Trophoblast cell (in vitro differentiated cells and primary cell): Measurements from ENCODE around the gene RAB11A.

Experiments
- DNase-seq, 2 donors: peaks; one replicate each; pipeline ENCODE4 v3.0.0-alpha.2; 2016
- H2AFZ ChIP-seq: 2 replicates; pipeline ENCODE4 v1.6.1; 2013; ENCODE audit warnings: low read length, moderate library complexity, mild to moderate bottlenecking; ENCODE audit not compliant: insufficient read depth, poor library complexity
- H2AK5ac ChIP-seq: 2 replicates; pipeline ENCODE4 v1.6.1; 2013; ENCODE audit warnings: mild to moderate bottlenecking, low read length
- H2BK120ac ChIP-seq: 2 replicates; pipeline ENCODE4 v1.6.1; 2013; ENCODE audit warnings: low read length, mild to moderate bottlenecking, moderate library complexity; ENCODE audit not compliant: insufficient read depth, poor library complexity
- H2BK12ac ChIP-seq: 2 replicates; pipeline ENCODE4 v1.6.1; 2013; ENCODE audit warnings: mild to moderate bottlenecking, low read length, moderate library complexity
- H2BK5ac ChIP-seq: 2 replicates; pipeline ENCODE4 v1.6.1; 2013; ENCODE audit warnings: low read length, low read depth, moderate library complexity, mild to moderate bottlenecking; ENCODE audit not compliant: poor library complexity
- H3K14ac ChIP-seq: 2 replicates; pipeline ENCODE4 v1.6.1; 2013; ENCODE audit warnings: mild to moderate bottlenecking, low read length
- H3K18ac ChIP-seq: 2 replicates; pipeline ENCODE4 v1.6.1; 2013; ENCODE audit warnings: mild to moderate bottlenecking, low read length
- H3K23ac ChIP-seq: 2 replicates; pipeline ENCODE4 v1.6.1; 2013; ENCODE audit warnings: low read length
- H3K27ac ChIP-seq: 2 replicates; pipeline ENCODE4 v1.5.1; 2013; ENCODE audit warnings: low read depth, mild to moderate bottlenecking, inconsistent platforms, low read length, moderate library complexity
- H3K27me3 ChIP-seq: 2 replicates; pipeline ENCODE4 v1.6.1; 2013; ENCODE audit warnings: inconsistent platforms, mild to moderate bottlenecking, low read length, moderate library complexity; ENCODE audit not compliant: insufficient read depth
- H3K36me3 ChIP-seq, 2 experiments: 1 replicate in 1 of 2; 2 replicates in 1 of 2; pipeline ENCODE4 v1.6.1; 2013; ENCODE audit warnings: low read length in 2 of 2, mild to moderate bottlenecking in 2 of 2, moderate library complexity in 1 of 2; ENCODE audit not compliant: insufficient read depth in 2 of 2, control insufficient read depth in 1 of 2
- H3K4ac ChIP-seq: 2 replicates; pipeline ENCODE4 v1.6.1; 2013; ENCODE audit warnings: low read depth, mild to moderate bottlenecking, low read length, moderate library complexity
- H3K4me1 ChIP-seq, 2 experiments: 1 replicate in 1 of 2; 2 replicates in 1 of 2; pipeline ENCODE4 v1.6.1; 2013; ENCODE audit warnings: low read length in 2 of 2, mild to moderate bottlenecking in 2 of 2, moderate library complexity in 1 of 2; ENCODE audit not compliant: insufficient read depth in 2 of 2, control insufficient read depth in 1 of 2
- H3K4me2 ChIP-seq: 2 replicates; pipeline ENCODE4 v1.6.1; 2013; ENCODE audit warnings: inconsistent platforms, mild to moderate bottlenecking, low read length, moderate library complexity
- H3K4me3 ChIP-seq: 2 replicates; pipeline ENCODE4 v1.5.1; 2013; ENCODE audit warnings: mild to moderate bottlenecking, low read depth, low read length, inconsistent platforms
- H3K79me1 ChIP-seq: one replicate; pipeline ENCODE4 v1.6.1; 2013; ENCODE audit warnings: low read length
- H3K79me2 ChIP-seq: 2 replicates; pipeline ENCODE4 v1.6.1; 2013; ENCODE audit warnings: low read length, mild to moderate bottlenecking; ENCODE audit not compliant: control insufficient read depth, insufficient read depth, poor library complexity
- H3K9ac ChIP-seq: 2 replicates; pipeline ENCODE4 v1.6.1; 2013; ENCODE audit warnings: mild to moderate bottlenecking, low read length
- H3K9me3 ChIP-seq: 2 replicates; pipeline ENCODE4 v1.6.1; 2013; ENCODE audit warnings: low read depth, mild to moderate bottlenecking, control low read depth, inconsistent platforms, low read length; ENCODE audit not compliant: insufficient read depth
- H4K12ac ChIP-seq: 2 replicates; pipeline ENCODE4 v1.6.1; 2013; ENCODE audit warnings: low read depth, mild to moderate bottlenecking, low read length, moderate library complexity
- H4K8ac ChIP-seq: 2 replicates; pipeline ENCODE4 v1.6.1; 2013; ENCODE audit warnings: low read depth, mild to moderate bottlenecking, low read length, moderate library complexity
- H4K91ac ChIP-seq: one replicate; pipeline ENCODE4 v1.6.1; 2013; ENCODE audit warnings: low read depth, mild to moderate bottlenecking, low read length, moderate library complexity
- WGBS: extraction: QIAGEN DNeasy Blood & Tissue Kit; methylation state at CpG from one replicate; pipeline ENCODE4 v1.1.7; 2013; ENCODE audit warnings: missing lambda C conversion rate; ENCODE audit not compliant: insufficient read length, insufficient coverage; ENCODE audit errors: extremely low coverage; 5-methylcytosine and 5-hydroxymethylcytosine counted together

RAB11A gene

DNA sequence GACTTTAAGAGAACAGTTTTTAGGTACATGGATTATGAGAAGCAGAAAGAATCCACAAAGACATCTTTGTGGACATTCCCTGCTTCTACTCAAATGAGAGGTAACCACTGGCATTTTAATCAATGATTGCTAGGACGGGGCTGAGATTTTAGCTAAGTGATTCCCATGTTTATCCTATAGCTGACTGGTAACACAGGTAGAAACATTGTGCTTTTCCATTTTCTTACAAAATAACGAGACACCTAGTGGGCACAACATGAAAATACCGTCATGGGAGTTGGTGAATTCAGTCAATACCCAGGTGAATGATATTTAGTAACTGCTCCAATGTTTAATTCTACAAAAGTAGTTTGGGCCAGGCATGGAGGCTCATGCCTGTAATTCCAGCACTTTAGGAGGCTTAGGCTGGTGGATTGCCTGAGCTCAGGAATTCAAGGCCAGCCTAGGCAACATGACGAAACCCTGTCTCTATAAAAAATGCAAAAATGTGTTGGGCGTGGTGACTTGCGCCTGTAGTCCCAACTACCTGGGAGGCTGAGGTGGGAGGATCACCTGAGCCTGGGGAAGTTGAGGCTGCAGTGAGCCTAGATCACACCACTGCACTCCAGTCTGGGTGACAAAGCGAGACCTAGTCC lies 40.0 kb upstream of the RAB11A start:
- H3K9me3 ChIP-seq, result no peaks in the 10 kb centered on the region
- H3K79me1 ChIP-seq, result peaks cover 4% of the 10 kb centered on the region
- H2BK12ac ChIP-seq, result peak overlapping the region; percentile 23
- no peak overlapping the region for H3K27ac ChIP-seq
- no peak overlapping the region for H2AK5ac ChIP-seq
- no peak overlapping the region for H3K9ac ChIP-seq
- H2BK120ac ChIP-seq, result peak overlapping the region; percentile 45
- no peak overlapping the region for H4K8ac ChIP-seq
- H3K4me1 ChIP-seq, result peaks cover 0 to 8% of the 10 kb centered on the region in 2 experiments
- WGBS, result no CpG with 5 or more reads among the region's 7 CpGs
- DNase-seq, result peak; percentile 75 to 88
- no peak overlapping the region for H2AFZ ChIP-seq
- H3K4me2 ChIP-seq, result no peak overlapping the region
- H4K12ac ChIP-seq, result no peak overlapping the region
- no peaks in the 10 kb centered on the region for H3K36me3 ChIP-seq
- no peaks in the 10 kb centered on the region for H3K27me3 ChIP-seq
- H3K4me3 ChIP-seq, result no peak overlapping the region
- H3K23ac ChIP-seq, result no peak overlapping the region
- H4K91ac ChIP-seq, result no peak overlapping the region
- no peak overlapping the region for H3K4ac ChIP-seq
- no peaks in the 10 kb centered on the region for H3K79me2 ChIP-seq
- no peak overlapping the region for H2BK5ac ChIP-seq
- H3K18ac ChIP-seq, result no peak overlapping the region
- H3K14ac ChIP-seq, result no peak overlapping the region

DNA sequence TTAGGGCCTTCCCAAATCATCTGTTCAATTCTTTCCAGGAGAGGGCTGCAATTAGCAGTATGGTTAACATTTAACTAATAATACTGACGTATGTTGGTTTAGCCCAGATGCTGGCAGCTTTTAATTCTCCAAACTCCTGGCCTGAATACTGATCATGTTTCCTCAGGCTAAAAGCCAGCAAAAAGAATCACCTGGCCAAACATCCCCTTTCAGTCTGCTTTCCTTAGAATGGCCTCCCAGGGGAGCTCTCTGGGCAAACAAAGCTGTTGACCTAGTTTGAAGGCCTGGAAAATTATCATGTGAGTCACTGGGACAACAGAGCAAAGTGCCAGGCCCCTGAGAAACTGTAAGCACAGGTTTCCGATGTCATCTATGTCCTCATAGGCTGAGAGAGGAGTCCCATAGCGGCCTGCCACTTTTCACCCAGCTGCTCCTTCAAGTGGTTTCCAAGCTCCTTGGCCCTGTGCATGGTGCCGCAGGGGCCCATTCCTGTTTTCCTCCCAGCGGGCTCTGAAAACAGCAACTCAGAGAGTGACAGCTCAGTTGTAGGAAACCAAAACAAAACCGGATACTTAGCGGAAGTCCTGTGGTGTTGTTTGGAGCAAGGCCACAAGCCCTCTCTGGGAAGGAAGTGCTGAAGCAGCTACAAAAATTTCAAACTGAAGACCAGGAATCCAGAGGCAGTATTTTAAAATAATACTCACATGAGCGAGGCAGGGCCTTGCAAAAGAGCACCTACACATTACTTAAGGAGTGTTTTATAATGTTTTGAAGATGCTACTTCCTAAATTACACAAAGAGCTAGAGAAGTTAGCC lies 36.5 kb upstream of the RAB11A start:
- peak overlapping the region; percentile 8 for H2BK120ac ChIP-seq
- H3K4me3 ChIP-seq, result no peak overlapping the region
- H3K27me3 ChIP-seq, result no peaks in the 10 kb centered on the region
- peak overlapping the region; percentile 30 for H4K8ac ChIP-seq
- H3K9ac ChIP-seq, result no peak overlapping the region
- H2BK12ac ChIP-seq, result no peak overlapping the region
- H3K36me3 ChIP-seq, result no peaks in the 10 kb centered on the region
- H3K14ac ChIP-seq, result peak overlapping the region; percentile 1
- DNase-seq, result peak; percentile 98 to 99
- peak overlapping the region; percentile 36 for H4K91ac ChIP-seq
- peak overlapping the region; percentile 50 for H3K4me2 ChIP-seq
- no peak overlapping the region for H3K18ac ChIP-seq
- no peaks in the 10 kb centered on the region for H3K79me2 ChIP-seq
- H2BK5ac ChIP-seq, result no peak overlapping the region
- no peaks in the 10 kb centered on the region for H3K9me3 ChIP-seq
- peak overlapping the region; percentile 17 for H2AFZ ChIP-seq
- H2AK5ac ChIP-seq, result no peak overlapping the region
- peak overlapping the region; percentile 75 for H3K27ac ChIP-seq
- peaks cover 0 to 3% of the 10 kb centered on the region in 2 experiments for H3K4me1 ChIP-seq
- peaks cover 4% of the 10 kb centered on the region for H3K79me1 ChIP-seq
- no peak overlapping the region for H3K23ac ChIP-seq
- H3K4ac ChIP-seq, result no peak overlapping the region
- WGBS, result no CpG with 5 or more reads among the region's 8 CpGs
- peak overlapping the region; percentile 5 for H4K12ac ChIP-seq

DNA sequence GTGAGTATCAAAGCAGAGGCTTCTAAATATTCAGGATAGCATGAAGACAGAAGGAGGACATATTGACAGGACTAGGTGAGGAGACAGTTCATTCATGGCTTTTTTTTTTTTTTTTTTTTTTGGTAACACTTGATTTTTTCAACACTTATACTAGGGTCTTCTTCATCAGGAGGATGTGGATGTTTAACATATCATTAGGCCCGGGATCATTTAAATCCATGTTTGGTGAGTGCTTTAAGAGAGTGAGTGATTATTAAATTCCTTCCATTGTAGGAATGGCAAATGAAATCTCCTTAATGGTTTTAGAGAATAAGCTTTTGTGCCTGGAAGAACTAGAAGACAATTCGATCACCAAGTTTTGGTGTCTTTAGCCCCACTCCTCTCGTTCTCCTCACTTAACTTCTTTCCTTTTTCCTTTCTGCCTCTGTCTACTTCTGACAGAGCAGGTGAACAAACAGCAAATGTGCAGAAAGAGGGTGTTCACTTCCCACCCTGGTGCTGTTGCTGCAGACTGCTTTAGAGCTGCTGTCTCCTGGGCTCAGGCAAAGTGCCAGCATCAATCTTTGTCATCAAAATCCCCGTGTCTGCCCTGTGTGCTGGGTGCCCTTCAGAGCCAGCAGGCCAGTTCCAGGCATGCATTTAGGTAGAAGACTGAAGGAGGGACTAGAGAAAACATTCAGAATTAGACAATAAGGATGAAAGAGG lies 35.6 kb upstream of the RAB11A start:
- Histone ChIP-seq H3K4ac (no peak overlapping the region), H2AFZ (peak overlapping the region; percentile 17), H2AK5ac (no peak overlapping the region), H2BK12ac (peak overlapping the region; percentile 46), H3K27ac (peak overlapping the region; percentile 75), H3K18ac (no peak overlapping the region), H4K12ac (no peak overlapping the region), H3K36me3 (no peaks in the 10 kb centered on the region), H3K79me1 (peaks cover 4% of the 10 kb centered on the region), H3K4me1 (peaks cover 0 to 3% of the 10 kb centered on the region in 2 experiments), H3K9ac (peak overlapping the region; percentile 11), H3K4me3 (no peak overlapping the region), H3K4me2 (no peak overlapping the region), H3K23ac (no peak overlapping the region), H3K14ac (no peak overlapping the region), H4K91ac (no peak overlapping the region), H2BK120ac (no peak overlapping the region), H3K27me3 (no peaks in the 10 kb centered on the region), H4K8ac (peak overlapping the region; percentile 36), H2BK5ac (no peak overlapping the region), H3K79me2 (no peaks in the 10 kb centered on the region), H3K9me3 (no peaks in the 10 kb centered on the region)
- no peak for DNase-seq
- no CpG with 5 or more reads among the region's 4 CpGs for WGBS

DNA sequence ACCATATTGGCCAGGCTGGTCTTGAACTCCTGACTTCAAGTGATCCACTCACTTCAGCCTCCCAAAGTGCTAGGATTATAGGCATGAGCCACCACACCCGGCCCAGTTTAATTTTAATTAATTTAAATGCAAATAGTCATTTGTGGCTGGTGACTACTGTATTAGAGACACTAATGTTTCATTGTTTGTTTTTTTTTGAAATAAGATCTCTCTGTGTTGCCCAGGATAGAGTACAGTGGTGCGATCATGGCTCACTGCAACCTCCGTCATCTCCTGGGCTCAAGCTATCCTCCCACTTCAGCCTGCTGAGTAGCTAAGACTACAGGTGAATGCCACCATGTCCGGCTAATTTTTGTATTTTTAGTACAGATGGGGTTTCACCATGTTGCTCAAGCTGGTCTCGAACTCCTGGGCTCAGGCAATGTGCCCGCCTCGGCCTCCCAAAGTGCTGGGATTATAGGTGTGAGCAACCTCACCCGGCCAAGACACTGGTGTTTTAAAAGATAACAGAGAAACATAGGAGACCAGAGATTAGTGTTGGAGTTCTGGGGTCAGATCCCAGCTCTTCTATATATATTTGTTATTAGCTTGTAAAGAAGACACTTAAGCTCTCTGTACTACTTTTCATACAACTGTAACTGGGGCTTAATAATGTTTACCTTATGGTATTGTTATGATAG lies 34.5 kb upstream of the RAB11A start:
- Histone ChIP-seq H3K79me1 (peaks cover 4% of the 10 kb centered on the region), H2BK5ac (no peak overlapping the region), H3K14ac (no peak overlapping the region), H3K9me3 (no peaks in the 10 kb centered on the region), H3K18ac (no peak overlapping the region), H3K4me2 (no peak overlapping the region), H2BK120ac (no peak overlapping the region), H2AK5ac (no peak overlapping the region), H3K23ac (no peak overlapping the region), H3K9ac (no peak overlapping the region), H3K79me2 (no peaks in the 10 kb centered on the region), H2AFZ (no peak overlapping the region), H4K91ac (no peak overlapping the region), H3K27ac (no peak overlapping the region), H3K36me3 (no peaks in the 10 kb centered on the region), H3K4me1 (no peaks in the 10 kb centered on the region), H3K4ac (no peak overlapping the region), H4K12ac (no peak overlapping the region), H2BK12ac (no peak overlapping the region), H3K27me3 (no peaks in the 10 kb centered on the region), H4K8ac (no peak overlapping the region), H3K4me3 (no peak overlapping the region)
- no CpG with 5 or more reads among the region's 8 CpGs for WGBS
- no peak for DNase-seq
